ENCODE data around the gene PTCD1. TPM values are rescaled to one million over a fixed set of nuclear protein-coding genes. Genes with fewer than 3 reads are reported as not detected.

Gene PTCD1
- total and polyA plus RNA-seq, 2 of the 8 experiments (the other 6 are each of a cell fraction or from before 2014, with no cell fraction given): 7.5 to 7.6 TPM

GRCh38 chr7:99395616-99396327 lies 42.8 kb downstream of the PTCD1 start:
- Histone ChIP-seq H3K36me3 (ENCODE audit: control insufficient read depth in 2 of 4, insufficient read depth in 4 of 4, low read length in 3 of 4) (peaks cover 20 to 68% (median 39%) of the 10 kb centered on the region in 4 experiments), H2AFZ (ENCODE audit: low read length) (no peak overlapping the region), H4K20me1 (replicated peaks in 1 of 2; ENCODE audit: control insufficient read depth in 1 of 2, insufficient read depth in 2 of 2, low read length in 2 of 2) (peaks cover 14 to 27% of the 10 kb centered on the region in 2 experiments), H2BK120ac (replicated peaks; ENCODE audit: low read depth, low read length) (no peak overlapping the region), H4K5ac (ENCODE audit: insufficient read length, low read depth, low read length) (no peak overlapping the region), H2BK20ac (ENCODE audit: low read length) (no peak overlapping the region), H2BK15ac (ENCODE audit: low read length) (no peak overlapping the region), H4K91ac (replicated peaks; ENCODE audit: insufficient read length, low read length) (no peak overlapping the region), H2AK5ac (ENCODE audit: low read depth, low read length) (no peak overlapping the region), H3K18ac (ENCODE audit: extremely low read depth, low read length) (no peak overlapping the region), H3K56ac (replicated peaks; ENCODE audit: insufficient read length, low read depth, low read length) (no peak overlapping the region), H3K27me3 (replicated peaks in 1 of 4; ENCODE audit: control insufficient read depth in 3 of 4, extremely low read depth in 1 of 4, insufficient read depth in 3 of 4, low read length in 3 of 4) (no peaks in the 10 kb centered on the region), H3K4me1 (replicated peaks in 1 of 4; ENCODE audit: control insufficient read depth in 3 of 4, insufficient read depth in 4 of 4, low read length in 3 of 4) (peaks cover 2 to 12% (median 5%) of the 10 kb centered on the region in 4 experiments; a peak in 6 of 7 replicates), H3K27ac (ENCODE audit: low read depth, low read length) (no peak overlapping the region), H3K23me2 (ENCODE audit: low read depth, low read length) (peaks cover 4% of the 10 kb centered on the region; the same call in 1 of the 2 replicates), H3K9me3 (ENCODE audit: insufficient read depth in 2 of 2, low read depth in 1 of 2, low read length in 1 of 2) (no peaks in the 10 kb centered on the region), H2BK5ac (ENCODE audit: low read depth, low read length) (no peak overlapping the region), H3K14ac (ENCODE audit: insufficient read length) (no peak overlapping the region), H3K4me2 (ENCODE audit: insufficient read depth in 1 of 2, low read depth in 2 of 2, low read length in 2 of 2) (no peak overlapping the region), H4K8ac (ENCODE audit: extremely low read depth, insufficient read depth, low read length) (no peak overlapping the region), H3K4me3 (ENCODE audit: extremely low read depth in 1 of 4, insufficient read depth in 2 of 4, low read depth in 3 of 4, low read length in 4 of 4) (no peak overlapping the region), H2BK12ac (ENCODE audit: low read depth, low read length) (no peak overlapping the region), H3K79me1 (ENCODE audit: low read depth, low read length) (no peaks in the 10 kb centered on the region), H3K79me2 (ENCODE audit: control insufficient read depth in 1 of 2, insufficient read depth in 2 of 2, low read length in 2 of 2) (no peaks in the 10 kb centered on the region), H3K4ac (replicated peaks; ENCODE audit: insufficient read length, low read depth, low read length) (no peak overlapping the region), H3K23ac (ENCODE audit: insufficient read length) (no peak overlapping the region), H3K9ac (replicated peaks in 1 of 4; ENCODE audit: extremely low read depth in 1 of 4, low read depth in 3 of 4, low read length in 3 of 4) (no peak overlapping the region; a peak in 1 of 7 replicates)
- WGBS, 2 experiments (ENCODE audit: extremely low coverage in 1 of 2, insufficient coverage in 1 of 2, insufficient read length in 1 of 2, insufficient replicate concordance in 2 of 2, low coverage in 1 of 2, low lambda C conversion rate in 2 of 2, missing lambda C conversion rate in 1 of 2): 94% methylated on average over 14 of the region's 14 CpGs; no CpG with 5 or more reads in 1 of the 2 experiments
- no peak for DNase-seq (ENCODE audit: low read depth in 1 of 2, low spot score in 2 of 2)
- ChIA-PET POLR2A (ENCODE audit: partially characterized antibody) (interaction anchor here (1.2 to 7.9 kb wide), 5 partner anchors 11 to 43 kb away, joined by 3 to 150 read pairs (median 12); partner anchors contain the start of genes ARPC1B, BUD31, CPSF4 and PDAP1), CTCF (ENCODE audit: partially characterized antibody) (interaction anchor here (1.0 kb wide), 1 partner anchor 30 kb away, joined by 3 read pairs; no protein-coding TSS in a partner anchor)
- no peak for FAIRE-seq
- TF ChIP-seq POLR2AphosphoS5 (IDR thresholded peaks at IDR 0.05; ENCODE audit: low read depth, low read length) (no peak; the same call in 1 of the 2 replicates), CTCF (IDR thresholded peaks at IDR 0.05; ENCODE audit: control extremely low read depth in 1 of 3, insufficient read depth in 1 of 3, low read depth in 1 of 3, low read length in 3 of 3) (peak in 1 of 3 experiments; percentile 32; a peak in 2 of 4 replicates), RAD21 (IDR thresholded peaks at IDR 0.05 in 1 of 2, conservative IDR thresholded peaks at IDR 0.05 in 1 of 2; ENCODE audit: low read depth in 2 of 2, low read length in 2 of 2) (peak in 1 of 2 experiments; percentile 28; a peak in 2 of 4 replicates)
